GM19023 (cell line): ENCODE results near the gene DLX6.

Source experiments
- ATAC-seq: cut with Tn5 transposase; IDR thresholded peaks from one replicate; pipeline ENCODE4 v1.9.1; 2021; ENCODE audit warnings: mild to moderate bottlenecking, moderate library complexity; ENCODE audit not compliant: unreplicated experiment

DLX6 gene

DNA sequence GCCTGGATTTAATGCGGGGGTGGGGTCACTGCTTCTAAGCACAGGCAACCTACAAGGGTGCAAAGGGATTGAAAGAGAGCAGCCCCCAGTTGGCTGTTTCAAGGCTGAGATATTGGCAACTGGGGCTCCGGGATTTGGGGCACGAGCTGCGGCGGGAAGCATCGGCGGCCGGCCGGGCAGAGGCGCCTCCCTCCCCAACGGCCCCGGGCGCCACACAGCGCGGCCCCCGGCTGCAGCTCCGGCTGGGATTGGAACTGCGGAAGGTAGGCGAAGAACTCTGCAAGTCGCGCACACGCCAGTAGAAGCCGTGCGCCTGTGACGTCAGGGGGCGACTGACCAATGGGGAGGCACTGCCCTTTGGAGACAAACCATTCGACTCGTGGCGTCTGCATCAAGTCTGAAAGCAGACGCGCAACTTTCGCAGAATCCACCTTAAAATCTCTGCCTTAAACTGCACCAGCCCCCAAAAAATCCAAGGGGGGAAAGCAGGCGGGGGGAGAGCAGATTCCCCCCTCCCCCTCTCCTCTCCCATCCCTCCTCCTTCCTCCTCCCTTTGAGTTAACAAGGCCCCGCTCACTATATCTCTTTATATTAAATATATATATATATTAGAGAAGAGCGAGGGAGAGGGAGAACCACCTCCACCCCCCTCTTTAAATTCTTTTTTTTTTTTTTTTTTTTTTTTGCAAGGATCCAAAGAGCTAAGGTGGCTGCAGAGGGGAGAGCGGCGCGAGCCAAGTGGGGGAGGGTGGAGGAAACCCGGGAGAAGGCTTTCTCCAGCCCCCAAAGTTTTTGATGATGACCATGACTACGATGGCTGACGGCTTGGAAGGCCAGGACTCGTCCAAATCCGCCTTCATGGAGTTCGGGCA, at the start of gene DLX6:
Gene DLX6 (plus strand): TSS at position 371 of the 872 bp plus-strand sequence. CDS start 425 bp downstream, at position 796.
- no peak for ATAC-seq

GRCh38 chr7:96959135-96959534, 46.2 kb upstream of the DLX6 start:
- ATAC-seq = no peak

GRCh38 chr7:96962221-96962885, 43.0 kb upstream of the DLX6 start:
- ATAC-seq = no peak

DNA sequence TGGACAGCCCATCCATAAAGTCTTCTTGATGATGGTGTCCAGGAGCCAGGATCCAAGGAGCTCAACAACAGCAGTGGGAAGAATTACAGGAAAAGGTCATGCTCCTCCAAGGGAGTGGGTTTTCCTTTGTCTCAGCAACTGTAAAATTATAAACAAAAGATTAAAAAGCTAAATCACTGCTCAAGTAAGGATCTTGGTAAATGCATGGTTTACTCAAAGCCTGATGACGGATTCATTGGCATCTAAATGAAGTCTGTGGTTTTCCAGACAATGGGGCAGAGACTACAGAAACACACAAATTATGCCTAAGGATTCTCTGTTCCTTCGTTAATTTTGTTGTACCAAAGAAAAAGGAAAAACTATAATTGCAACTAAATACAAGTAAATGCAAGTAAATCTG, 36.4 kb upstream of the DLX6 start:
- ATAC-seq = no peak

GRCh38 chr7:96970739-96971138, 34.6 kb upstream of the DLX6 start:
- no peak for ATAC-seq

GRCh38 chr7:96973986-96974385, 31.4 kb upstream of the DLX6 start:
- ATAC-seq = no peak

DNA sequence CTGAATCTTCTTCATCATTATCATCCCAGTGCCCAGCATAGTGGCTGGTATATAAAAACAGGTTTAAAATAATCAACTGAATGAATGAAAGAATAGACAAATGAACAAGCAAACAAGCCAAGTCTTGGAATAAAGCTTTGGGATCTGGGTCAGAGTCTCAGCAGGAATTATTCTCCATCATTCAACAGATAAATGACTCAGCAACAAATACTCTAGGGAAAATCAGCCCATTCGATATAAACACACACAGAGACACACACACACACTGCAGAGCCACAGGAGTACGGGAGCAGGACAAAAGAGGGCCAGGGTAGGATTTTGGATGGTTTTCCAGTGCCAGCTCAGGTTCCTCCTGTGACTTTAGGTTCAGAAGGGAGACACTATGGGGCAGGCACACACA, 29.2 kb upstream of the DLX6 start:
- no peak for ATAC-seq

DNA sequence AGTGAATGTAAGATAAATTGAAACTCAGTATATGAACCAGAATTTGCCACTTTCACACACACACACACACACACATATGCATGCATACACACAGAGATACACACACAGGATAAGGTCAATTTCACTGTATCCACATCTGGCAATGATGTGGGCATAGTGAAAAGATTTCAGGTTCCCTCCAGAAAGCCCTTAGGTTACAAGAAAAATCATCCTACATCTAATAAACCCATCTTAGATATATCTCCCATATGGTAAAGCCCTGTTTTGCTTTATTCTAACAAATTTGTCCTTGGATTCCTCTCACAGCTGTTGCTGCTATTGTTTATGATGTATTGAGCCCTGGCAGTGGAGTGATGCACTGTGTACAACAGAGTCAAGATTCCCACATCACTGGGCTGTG, 27.9 kb upstream of the DLX6 start:
- no peak for ATAC-seq

DNA sequence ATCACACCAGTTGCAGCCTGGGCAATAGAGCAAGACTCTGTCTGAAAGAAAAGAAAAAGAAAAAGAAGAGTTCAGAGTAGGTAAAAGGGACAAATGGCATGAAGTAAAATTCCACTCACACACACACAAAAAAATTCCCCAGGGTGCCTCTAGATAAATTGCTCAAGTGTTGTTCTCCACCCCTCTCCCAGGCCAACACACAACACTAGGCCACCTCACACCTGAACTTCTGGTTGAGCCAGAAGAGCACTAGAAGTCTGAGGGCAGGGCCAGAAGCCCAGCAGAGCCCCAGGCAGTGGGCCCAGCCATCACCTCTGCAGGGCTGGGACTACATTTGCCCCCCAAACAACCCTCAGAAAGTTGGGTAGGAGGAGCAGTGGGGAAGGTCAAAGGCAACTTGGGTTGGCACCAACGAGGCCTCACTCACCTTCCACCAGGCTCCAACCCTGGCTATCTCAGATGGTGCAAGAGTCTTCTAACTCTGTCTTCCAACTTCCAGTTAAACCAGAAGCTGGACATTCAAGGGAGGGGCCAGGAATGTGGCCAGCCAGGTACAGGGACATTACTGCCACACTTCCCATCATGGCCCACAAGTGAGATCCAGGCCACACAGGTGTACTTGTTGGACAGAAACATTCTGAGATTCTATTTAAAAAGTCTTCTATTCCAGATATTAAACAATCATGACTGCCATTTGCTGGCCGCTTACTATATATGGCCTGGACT, 25.6 kb upstream of the DLX6 start:
- ATAC-seq = no peak

DNA sequence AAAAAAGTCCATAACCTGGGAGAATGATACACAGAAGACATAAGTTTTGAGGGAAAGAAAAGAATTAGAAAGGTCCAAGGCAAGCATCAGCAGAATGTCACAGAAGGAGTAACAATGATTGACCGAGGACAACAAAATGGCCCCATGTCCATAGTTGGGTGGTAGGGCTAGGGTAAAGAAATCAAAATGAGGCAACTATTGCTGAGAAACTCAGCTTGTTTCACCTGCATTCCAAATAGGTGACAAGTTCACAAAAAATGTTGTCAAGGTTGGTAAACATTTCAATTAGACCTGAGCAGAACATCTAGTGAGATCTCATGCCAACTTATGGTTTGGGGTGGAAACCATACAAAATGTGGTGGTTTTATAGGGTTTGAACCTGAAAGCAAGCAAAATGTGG, 22.8 kb upstream of the DLX6 start:
- no peak for ATAC-seq

DNA sequence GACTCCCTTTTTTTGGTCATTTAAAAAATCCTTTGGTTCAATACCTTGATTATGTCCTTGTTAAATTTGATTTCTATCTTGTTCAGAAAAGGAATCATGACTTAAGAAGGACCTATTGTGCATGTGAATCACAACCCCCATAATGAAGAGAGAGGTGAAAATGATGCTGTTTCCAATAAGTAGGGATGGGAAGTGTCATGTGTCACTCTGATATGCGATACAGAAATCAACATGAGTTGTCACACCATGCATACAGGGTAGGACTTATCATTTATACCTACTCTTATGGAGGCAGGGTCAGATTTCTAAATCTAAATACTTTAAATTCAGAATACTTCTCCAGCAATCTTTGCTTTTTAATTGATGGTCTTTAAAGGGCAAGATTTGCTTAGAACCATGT, 19.4 kb upstream of the DLX6 start:
- ATAC-seq = no peak

GRCh38 chr7:96986901-96987300, 18.5 kb upstream of the DLX6 start:
- no peak for ATAC-seq

DNA sequence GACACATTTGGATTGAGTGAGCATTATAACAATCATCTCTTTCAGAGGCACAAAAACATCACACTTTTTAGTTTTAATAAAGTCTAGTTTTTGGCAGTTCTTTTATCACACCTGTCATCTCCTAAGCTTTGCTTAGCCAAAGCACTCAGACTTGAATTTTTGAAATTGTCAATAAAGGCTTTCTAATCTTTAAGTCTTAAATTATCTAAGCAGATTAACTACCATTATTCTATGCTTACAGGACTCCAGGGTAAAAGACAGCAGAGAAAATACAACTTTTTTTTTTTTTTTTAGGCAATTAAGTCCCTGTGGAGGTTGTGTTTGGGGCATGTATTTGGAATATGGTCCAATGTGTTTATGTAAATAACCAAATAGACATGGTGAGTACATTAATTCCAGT, 17.6 kb upstream of the DLX6 start:
- no peak for ATAC-seq

GRCh38 chr7:96989241-96989858, 16.0 kb upstream of the DLX6 start:
- ATAC-seq = no peak

- ATAC-seq = no peak
Observed at GRCh38 chr7:96989859-96990317, 15.5 kb upstream of the DLX6 start.

- ATAC-seq = no peak
Observed at GRCh38 chr7:96991546-96992191, 13.7 kb upstream of the DLX6 start.

- ATAC-seq = no peak
Observed at GRCh38 chr7:96992192-96993005, 13.0 kb upstream of the DLX6 start.

GRCh38 chr7:96993094-96993865, 12.1 kb upstream of the DLX6 start:
- no peak for ATAC-seq

DNA sequence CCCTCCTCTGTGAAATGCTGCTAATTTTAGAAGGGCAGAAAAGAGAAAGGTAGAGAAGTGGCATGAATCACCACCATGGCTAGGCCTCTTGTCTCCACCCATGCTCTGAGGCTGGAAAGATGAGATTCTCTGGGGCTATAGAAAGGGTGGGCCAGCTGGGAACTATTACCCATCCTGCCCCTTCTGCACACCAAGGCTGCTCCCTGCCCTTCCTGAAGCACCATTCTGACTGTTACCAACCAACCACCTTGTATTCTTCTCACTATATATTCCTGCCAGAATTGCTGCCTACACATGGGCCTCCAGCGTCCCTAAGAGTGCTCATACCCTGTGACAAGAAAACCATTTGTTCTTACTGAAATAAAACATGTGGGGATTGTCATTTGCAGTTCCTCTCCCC, 11.4 kb upstream of the DLX6 start:
- no peak for ATAC-seq
